H1 (cell line): ENCODE measurements around the gene ARSA. TPM values are rescaled to one million over a fixed set of nuclear protein-coding genes. Genes with fewer than 3 reads are reported as not detected.

Source experiments
- CTCF ChIA-PET: fragments of 300-600 bp; sonication (Branson Sonifier 250); formaldehyde crosslinking; loops from one replicate; lab custom pipeline; 2021; ENCODE audit not compliant: partially characterized antibody; lab: Charles Lee
- POLR2A ChIA-PET: fragments of 300-600 bp; sonication (Branson Sonifier 250); formaldehyde crosslinking; loops from one replicate; lab custom pipeline; 2021; ENCODE audit warnings: inconsistent platforms; ENCODE audit not compliant: partially characterized antibody; lab: Charles Lee
- DNase-seq, 2 experiments: peaks; one replicate each; pipeline versions ENCODE4 v3.0.0 to v3.0.0-alpha.2; 2010 to 2022; ENCODE audit warnings: low spot score in 2 of 2, low read depth in 1 of 2, mixed read lengths in 1 of 2
- FAIRE-seq: peaks from 2 replicates; lab custom pipeline; 2011; peaks lifted over from hg19 to GRCh38; lab: Jason Lieb, UNC
- H2AFZ ChIP-seq: 2 replicates; pipeline ENCODE4 v1.8.1; 2012; ENCODE audit warnings: low read length, inconsistent platforms
- H2AK5ac ChIP-seq: 2 replicates; pipeline ENCODE4 v1.6.1; 2013; ENCODE audit warnings: low read depth, low read length
- H2BK120ac ChIP-seq: replicated peaks from 2 replicates; pipeline ENCODE3; 2013; ENCODE audit warnings: low read depth, low read length, inconsistent platforms
- H2BK12ac ChIP-seq: 2 replicates; pipeline ENCODE4 v1.6.1; 2013; ENCODE audit warnings: low read depth, low read length
- H2BK15ac ChIP-seq: 2 replicates; pipeline ENCODE4 v1.6.1; 2013; ENCODE audit warnings: low read length
- H2BK20ac ChIP-seq: 2 replicates; pipeline ENCODE4 v1.6.1; 2013; ENCODE audit warnings: low read length
- H2BK5ac ChIP-seq: 2 replicates; pipeline ENCODE4 v1.6.1; 2013; ENCODE audit warnings: low read depth, low read length
- H3K14ac ChIP-seq: 2 replicates; pipeline ENCODE4 v1.6.1; 2013; ENCODE audit warnings: inconsistent platforms; ENCODE audit not compliant: insufficient read length
- H3K18ac ChIP-seq: 2 replicates; pipeline ENCODE4 v1.6.1; 2013; ENCODE audit warnings: low read length; ENCODE audit errors: extremely low read depth
- H3K23ac ChIP-seq: 2 replicates; pipeline ENCODE4 v1.6.1; 2013; ENCODE audit warnings: inconsistent platforms; ENCODE audit not compliant: insufficient read length
- H3K23me2 ChIP-seq: 2 replicates; pipeline ENCODE4 v1.6.1; 2013; ENCODE audit warnings: low read depth, low read length
- H3K27ac ChIP-seq: 2 replicates; pipeline ENCODE4 v1.6.1; 2011; ENCODE audit warnings: low read depth, low read length, inconsistent platforms
- H3K27me3 ChIP-seq, 4 experiments: replicated peaks in 1 of 4; 1 replicate in 1 of 4; 2 replicates in 3 of 4; pipeline versions ENCODE4 v1.6.1 to v1.8.1; 2011 to 2013; ENCODE audit warnings: low read length in 3 of 4, mild to moderate bottlenecking in 3 of 4, inconsistent platforms in 2 of 4, mixed read lengths in 2 of 4, moderate library complexity in 1 of 4; ENCODE audit not compliant: control insufficient read depth in 3 of 4, insufficient read depth in 3 of 4; ENCODE audit errors: extremely low read depth in 1 of 4
- H3K36me3 ChIP-seq, 4 experiments: 2 replicates each; pipeline versions ENCODE4 v1.6.1 to v1.8.1; 2011 to 2013; ENCODE audit warnings: mild to moderate bottlenecking in 4 of 4, low read length in 3 of 4, moderate library complexity in 2 of 4, control low read depth in 1 of 4, inconsistent platforms in 1 of 4; ENCODE audit not compliant: insufficient read depth in 4 of 4, control insufficient read depth in 2 of 4
- H3K4ac ChIP-seq: replicated peaks from 2 replicates; pipeline ENCODE3; 2013; ENCODE audit warnings: low read length, low read depth, mixed read lengths, inconsistent platforms; ENCODE audit not compliant: insufficient read length
- H3K4me1 ChIP-seq, 4 experiments: replicated peaks in 1 of 4; 1 replicate in 1 of 4; 2 replicates in 3 of 4; pipeline versions ENCODE4 v1.6.1 to v1.8.1; 2011 to 2013; ENCODE audit warnings: low read length in 3 of 4, inconsistent platforms in 2 of 4, mixed read lengths in 1 of 4; ENCODE audit not compliant: insufficient read depth in 4 of 4, control insufficient read depth in 3 of 4
- H3K4me2 ChIP-seq, 2 experiments: 2 replicates each; pipeline versions ENCODE4 v1.6.1 to v1.8.1; 2011 to 2013; ENCODE audit warnings: low read depth in 2 of 2, low read length in 2 of 2, control low read depth in 1 of 2, inconsistent platforms in 1 of 2, mild to moderate bottlenecking in 1 of 2; ENCODE audit not compliant: insufficient read depth in 1 of 2
- H3K4me3 ChIP-seq, 4 experiments: fragments of 200-600, 300-600 bp in 1 of 4; sonication (generic), shearing (Covaris generic), sonication (Bioruptor Twin) in 1 of 4; 2 replicates each; pipeline versions ENCODE4 v1.5.1 to v1.8.1; 2011 to 2016; ENCODE audit warnings: low read length in 4 of 4, low read depth in 3 of 4, control low read depth in 2 of 4, inconsistent platforms in 2 of 4, mild to moderate bottlenecking in 2 of 4, mixed read lengths in 1 of 4, moderate library complexity in 1 of 4; ENCODE audit not compliant: insufficient read depth in 2 of 4; ENCODE audit errors: extremely low read depth in 1 of 4
- H3K56ac ChIP-seq: replicated peaks from 2 replicates; pipeline ENCODE3; 2013; ENCODE audit warnings: low read depth, mild to moderate bottlenecking, mixed read lengths, low read length, inconsistent platforms; ENCODE audit not compliant: insufficient read length
- H3K79me1 ChIP-seq: 2 replicates; pipeline ENCODE4 v1.6.1; 2013; ENCODE audit warnings: low read depth, low read length, control low read depth
- H3K79me2 ChIP-seq, 2 experiments: 2 replicates each; pipeline versions ENCODE4 v1.6.1 to v1.8.1; 2012 to 2013; ENCODE audit warnings: low read length in 2 of 2, mild to moderate bottlenecking in 2 of 2, inconsistent platforms in 1 of 2; ENCODE audit not compliant: insufficient read depth in 2 of 2, control insufficient read depth in 1 of 2
- H3K9ac ChIP-seq, 4 experiments: replicated peaks in 1 of 4; 1 replicate in 1 of 4; 2 replicates in 3 of 4; pipeline versions ENCODE4 v1.6.1 to v1.8.1; 2011 to 2013; ENCODE audit warnings: low read depth in 3 of 4, low read length in 3 of 4, control low read depth in 2 of 4, mild to moderate bottlenecking in 2 of 4, moderate library complexity in 2 of 4, inconsistent platforms in 1 of 4; ENCODE audit errors: extremely low read depth in 1 of 4
- H3K9me3 ChIP-seq, 2 experiments: 2 replicates each; pipeline versions ENCODE4 v1.6.1 to v1.8.1; 2012 to 2013; ENCODE audit warnings: mild to moderate bottlenecking in 2 of 2, moderate library complexity in 2 of 2, control low read depth in 1 of 2, inconsistent platforms in 1 of 2, low read depth in 1 of 2, low read length in 1 of 2, mixed read lengths in 1 of 2; ENCODE audit not compliant: insufficient read depth in 2 of 2
- H4K20me1 ChIP-seq, 2 experiments: replicated peaks in 1 of 2; 2 replicates each; pipeline versions ENCODE3 to v1.8.1; 2011 to 2013; ENCODE audit warnings: inconsistent platforms in 2 of 2, low read length in 2 of 2, mild to moderate bottlenecking in 1 of 2; ENCODE audit not compliant: insufficient read depth in 2 of 2, control insufficient read depth in 1 of 2
- H4K5ac ChIP-seq: 2 replicates; pipeline ENCODE4 v1.6.1; 2013; ENCODE audit warnings: low read length, low read depth, mixed read lengths, inconsistent platforms; ENCODE audit not compliant: insufficient read length
- H4K8ac ChIP-seq: 2 replicates; pipeline ENCODE4 v1.8.0; 2013; ENCODE audit warnings: mild to moderate bottlenecking, moderate library complexity, low read length, inconsistent platforms; ENCODE audit not compliant: insufficient read depth; ENCODE audit errors: extremely low read depth
- H4K91ac ChIP-seq: replicated peaks from 2 replicates; pipeline ENCODE3; 2013; ENCODE audit warnings: low read length, mixed read lengths, inconsistent platforms; ENCODE audit not compliant: insufficient read length
- CBX8 ChIP-seq: fragments of 300-800, 300-1000 bp; sonication (generic); IDR thresholded peaks from 2 replicates; pipeline ENCODE4 v1.7.1; 2016; ENCODE audit warnings: low read depth, low read length, borderline replicate concordance
- CREB1 ChIP-seq: IDR thresholded peaks from 2 replicates; pipeline ENCODE4 v1.6.1; 2012; ENCODE audit warnings: inconsistent platforms
- RAD21 ChIP-seq, 2 experiments: IDR thresholded peaks in 1 of 2; conservative IDR thresholded peaks in 1 of 2; 2 replicates each; pipeline ENCODE4 v1.6.1; 2011; ENCODE audit warnings: low read depth in 2 of 2, low read length in 2 of 2, improper control_type of control experiment in 1 of 2, inconsistent platforms in 1 of 2, mild to moderate bottlenecking in 1 of 2, moderate library complexity in 1 of 2
- WGBS, 2 experiments: shearing (Covaris generic) in 1 of 2; methylation state at CpG; one replicate each; pipeline versions ENCODE4 v1.1.6 to v1.1.7; 2013 to 2015; ENCODE audit warnings: low lambda C conversion rate in 2 of 2, mixed read lengths in 2 of 2, inconsistent platforms in 1 of 2, low coverage in 1 of 2, missing lambda C conversion rate in 1 of 2; ENCODE audit not compliant: insufficient replicate concordance in 2 of 2, insufficient coverage in 1 of 2, insufficient read length in 1 of 2; ENCODE audit errors: extremely low coverage in 1 of 2, missing lambda C conversion rate in 1 of 2; 5-methylcytosine and 5-hydroxymethylcytosine counted together
- polyA plus RNA-seq, 7 experiments: library from polyadenylated mRNA; depleted of rRNA in 3 of 7; stranded (reverse) in 5 of 7; unstranded in 2 of 7; fragments of >200 nt in 5 of 7; fragments of 200-250 nt in 2 of 7; gene quantifications; 1 replicate in 5 of 7; 2 replicates in 1 of 7; 4 replicates in 1 of 7; pipeline versions ENCODE4 v1.2.1 to v1.2.3, GENCODE V29; 2011 to 2013; ENCODE audit warnings: missing spikeins in 2 of 7, mixed read lengths in 2 of 7
- total RNA-seq: library from RNA; stranded (reverse); fragmentation: NEBNext Ultra II Directional; extraction: Animal tissue kit (Norgen Biotek cat#: 25700); gene quantifications from 2 replicates; pipeline ENCODE4 v1.2.1, GENCODE V29; 2021
- TF ChIP-seq, protein P1 (sequence below), 3 experiments: IDR thresholded peaks; 1 replicate in 2 of 3; 2 replicates in 1 of 3; pipeline versions ENCODE4 v1.5.1 to v1.6.1; 2011; ENCODE audit warnings: low read length in 3 of 3, mild to moderate bottlenecking in 3 of 3, inconsistent platforms in 2 of 3, low read depth in 1 of 3, moderate library complexity in 1 of 3; ENCODE audit not compliant: insufficient read depth in 1 of 3; ENCODE audit errors: control extremely low read depth in 1 of 3

The ARSA gene
- total and polyA plus RNA-seq, 2 of the 8 experiments (the other 6 are each of a cell fraction or from before 2014, with no cell fraction given) = 9.8 to 10.1 TPM

GRCh38 chr22:50625568-50626313 is 2.2 kb downstream of the ARSA start:
- Histone ChIP-seq H3K4me2 (no peak overlapping the region), H4K91ac (no peak overlapping the region), H3K36me3 (no peaks in the 10 kb centered on the region), H3K23ac (no peak overlapping the region), H2BK12ac (no peak overlapping the region), H3K4ac (no peak overlapping the region), H4K20me1 (peaks cover 0 to 13% of the 10 kb centered on the region in 2 experiments), H3K9ac (no peak overlapping the region), H4K8ac (no peak overlapping the region; the same call in 1 of the 2 replicates), H3K14ac (no peak overlapping the region), H3K27ac (no peak overlapping the region), H3K4me3 (no peak overlapping the region), H2AK5ac (no peak overlapping the region), H3K79me2 (no peaks in the 10 kb centered on the region), H2BK20ac (no peak overlapping the region), H3K27me3 (peaks cover 0 to 10% (median 7%) of the 10 kb centered on the region in 4 experiments; a peak in 4 of 7 replicates), H3K56ac (no peak overlapping the region), H3K18ac (no peak overlapping the region), H3K9me3 (no peaks in the 10 kb centered on the region), H2BK15ac (no peak overlapping the region), H4K5ac (no peak overlapping the region), H2BK5ac (no peak overlapping the region), H2BK120ac (no peak overlapping the region), H3K79me1 (peaks cover 4% of the 10 kb centered on the region), H2AFZ (no peak overlapping the region), H3K4me1 (peaks cover 0 to 14% (median 10%) of the 10 kb centered on the region in 4 experiments; a peak in 6 of 7 replicates), H3K23me2 (peaks cover 13% of the 10 kb centered on the region)
- peak in 1 of 2 experiments; percentile 80 for DNase-seq
- FAIRE-seq = no peak
- TF ChIP-seq, protein P1, sequence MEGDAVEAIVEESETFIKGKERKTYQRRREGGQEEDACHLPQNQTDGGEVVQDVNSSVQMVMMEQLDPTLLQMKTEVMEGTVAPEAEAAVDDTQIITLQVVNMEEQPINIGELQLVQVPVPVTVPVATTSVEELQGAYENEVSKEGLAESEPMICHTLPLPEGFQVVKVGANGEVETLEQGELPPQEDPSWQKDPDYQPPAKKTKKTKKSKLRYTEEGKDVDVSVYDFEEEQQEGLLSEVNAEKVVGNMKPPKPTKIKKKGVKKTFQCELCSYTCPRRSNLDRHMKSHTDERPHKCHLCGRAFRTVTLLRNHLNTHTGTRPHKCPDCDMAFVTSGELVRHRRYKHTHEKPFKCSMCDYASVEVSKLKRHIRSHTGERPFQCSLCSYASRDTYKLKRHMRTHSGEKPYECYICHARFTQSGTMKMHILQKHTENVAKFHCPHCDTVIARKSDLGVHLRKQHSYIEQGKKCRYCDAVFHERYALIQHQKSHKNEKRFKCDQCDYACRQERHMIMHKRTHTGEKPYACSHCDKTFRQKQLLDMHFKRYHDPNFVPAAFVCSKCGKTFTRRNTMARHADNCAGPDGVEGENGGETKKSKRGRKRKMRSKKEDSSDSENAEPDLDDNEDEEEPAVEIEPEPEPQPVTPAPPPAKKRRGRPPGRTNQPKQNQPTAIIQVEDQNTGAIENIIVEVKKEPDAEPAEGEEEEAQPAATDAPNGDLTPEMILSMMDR (IDR thresholded peaks at IDR 0.05; ENCODE audit: control extremely low read depth in 1 of 3, insufficient read depth in 1 of 3, low read depth in 1 of 3, low read length in 3 of 3) = peak; percentile 79 to 84 (median 82)
- peak; percentile 88 to 92 for TF ChIP-seq RAD21 (IDR thresholded peaks at IDR 0.05 in 1 of 2, conservative IDR thresholded peaks at IDR 0.05 in 1 of 2; ENCODE audit: low read depth in 2 of 2, low read length in 2 of 2)
- no peak for TF ChIP-seq CBX8
- 0 out of 2 replicates have a peak, but pooled peaks have one; percentile 28 for TF ChIP-seq CREB1
- 81% methylated on average over 20 of the region's 27 CpGs; no CpG with 5 or more reads in 1 of the 2 experiments for WGBS, 2 experiments
- ChIA-PET POLR2A (interaction anchor here (0.9 to 1.4 kb wide), 3 partner anchors 15 to 65 kb away, joined by 3 read pairs; no protein-coding TSS in a partner anchor), CTCF (interaction anchor here (0.6 to 15.7 kb wide), 24 partner anchors 10 to 153 kb away, joined by 3 to 281 read pairs (median 4); partner anchors contain the start of gene SYCE3)
